Fibroblast of the aortic adventitia (primary cell): Measurements from ENCODE around the gene NOB1. TPM values are rescaled to one million over a fixed set of nuclear protein-coding genes. Genes with fewer than 3 reads are reported as not detected.

Source experiments
- DNase-seq: peaks from one replicate; pipeline ENCODE4 v3.0.0-alpha.2; 2010; ENCODE audit warnings: low read depth
- H3K4me3 ChIP-seq: 2 replicates; pipeline ENCODE4 v1.5.1; 2011; ENCODE audit warnings: low read depth, mild to moderate bottlenecking, control low read depth, low read length, moderate library complexity
- CTCF ChIP-seq: IDR thresholded peaks from 2 replicates; pipeline ENCODE4 v1.5.1; 2011; ENCODE audit warnings: mild to moderate bottlenecking, low read length, control low read depth, inconsistent platforms; ENCODE audit not compliant: insufficient read depth
- total RNA-seq: library from RNA; depleted of rRNA; stranded (reverse); fragments of >200 nt; gene quantifications from 2 replicates; pipeline ENCODE4 v1.2.3, GENCODE V29; 2012; ENCODE audit warnings: low replicate concordance

NOB1 gene
- total RNA-seq, 1 donor = 35.8 TPM

DNA sequence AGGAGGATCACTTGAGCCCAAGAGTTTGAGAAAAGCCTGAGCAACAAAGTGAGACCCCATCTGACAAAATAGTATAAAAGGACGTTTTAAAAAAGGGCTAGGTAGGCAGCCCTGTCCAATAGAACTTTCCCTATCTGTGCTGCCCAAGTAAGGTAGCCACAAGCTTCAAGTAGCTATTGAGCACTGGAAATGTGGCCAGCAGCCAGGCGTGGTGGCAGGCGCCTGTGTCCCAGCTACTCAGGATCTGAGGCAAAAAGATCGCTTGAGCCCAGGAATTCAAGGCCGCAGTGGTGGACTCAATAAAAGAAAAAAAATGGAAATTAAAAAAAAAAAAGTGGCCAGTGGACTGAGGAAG lies 26.8 kb downstream of the NOB1 start:
- TF ChIP-seq CTCF = no peak
- DNase-seq = no peak
- H3K4me3 ChIP-seq = no peak overlapping the region

DNA sequence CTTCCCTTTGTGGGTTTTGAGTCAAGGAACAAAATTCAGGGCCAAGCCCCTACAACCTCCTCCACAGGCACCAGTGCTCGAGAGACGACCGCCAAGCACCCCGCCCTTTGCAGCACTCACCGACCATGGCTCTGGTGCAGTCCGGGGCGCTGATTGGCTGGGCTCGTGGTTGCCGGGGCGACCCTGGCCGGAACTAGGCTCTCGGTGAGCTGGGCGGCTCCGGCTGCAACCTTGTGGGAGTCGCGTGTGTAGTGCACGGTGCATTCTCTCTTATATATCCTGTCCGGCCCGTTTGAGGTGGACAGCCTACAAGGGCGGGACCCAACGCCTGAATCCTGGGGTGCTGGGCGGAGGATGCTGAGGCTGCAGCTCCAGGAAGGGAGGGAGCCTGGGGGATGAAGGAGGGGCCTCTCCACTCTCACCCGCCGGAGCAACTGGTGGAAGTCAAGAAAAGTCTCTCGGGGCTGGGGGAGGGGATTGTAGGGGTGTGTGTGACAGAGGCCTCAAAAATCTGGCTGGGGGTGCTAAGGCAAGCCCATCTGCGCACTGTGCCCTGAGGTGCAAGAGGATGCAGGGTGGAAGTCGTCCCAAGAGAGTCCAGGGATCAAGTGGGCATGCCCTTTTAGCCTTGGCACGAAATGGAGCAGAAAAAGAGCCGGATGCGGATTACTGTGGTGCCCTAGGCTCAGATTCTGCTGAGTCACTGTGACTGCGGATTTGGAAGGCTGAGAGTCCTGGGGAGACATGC lies 28.2 kb downstream of the NOB1 start, which contains the start of gene NQO1:
Gene NQO1 (minus strand): TSS at position 248 of the 748 bp plus-strand sequence. CDS start 121 bp downstream, at position 127.
- peak within 1 kb of the TSS; percentile 73 for H3K4me3 ChIP-seq

GRCh38 chr16:69725480-69726312 lies 29.0 kb downstream of the NOB1 start:
- H3K4me3 ChIP-seq = peak overlapping the region; percentile 73
- no peak for DNase-seq
- TF ChIP-seq CTCF = no peak

More for the DNA sequence above, 28.2 kb downstream of the NOB1 start, which contains the start of gene NQO1:
- DNase-seq = peak; percentile 99
- TF ChIP-seq CTCF = no peak

GRCh38 chr16:69724981-69725479 lies 29.7 kb downstream of the NOB1 start:
- TF ChIP-seq CTCF = no peak
- H3K4me3 ChIP-seq = peak overlapping the region; percentile 73
- peak; percentile 38 for DNase-seq

- no peak for TF ChIP-seq CTCF
- no peak for DNase-seq
- H3K4me3 ChIP-seq = peak overlapping the region; percentile 73
These were observed 30.3 kb downstream of the NOB1 start for GRCh38 chr16:69724414-69724873.

GRCh38 chr16:69721441-69721957 lies 33.2 kb downstream of the NOB1 start:
- TF ChIP-seq CTCF = no peak
- DNase-seq = no peak
- H3K4me3 ChIP-seq = no peak overlapping the region
